Measurements from ENCODE around the gene POU6F2. TPM values are rescaled to one million over a fixed set of nuclear protein-coding genes. Genes with fewer than 3 reads are reported as not detected.

Gene POU6F2
- total RNA-seq, 1 experiment from 2014 or later: 3.9 TPM

- Mint-ChIP-seq H3K9me3 (ENCODE audit: unreplicated experiment) (no peaks in the 10 kb centered on the region), H3K4me3 (ENCODE audit: unreplicated experiment) (no peak overlapping the region), H3K36me3 (ENCODE audit: insufficient read depth, unreplicated experiment) (no peaks in the 10 kb centered on the region), H3K27ac (ENCODE audit: unreplicated experiment) (no peak overlapping the region), H3K4me1 (ENCODE audit: low read depth, unreplicated experiment) (no peaks in the 10 kb centered on the region), H3K27me3 (ENCODE audit: insufficient read depth, unreplicated experiment) (peaks cover 23% of the 10 kb centered on the region)
- POLR2A ChIA-PET: no interaction called here
- intact Hi-C loops (cut with micrococcal nuclease; ENCODE audit: unreplicated experiment): no loop called here
- no peaks in the 10 kb centered on the region for H3K36me3 ChIP-seq (ENCODE audit: control insufficient read depth, insufficient read depth, low read length)
- TF ChIP-seq CTCF (IDR thresholded peaks at IDR 0.05; ENCODE audit: insufficient read depth in 1 of 2, low read depth in 1 of 2, low read length in 1 of 2, severe bottlenecking in 1 of 2, unreplicated experiment in 1 of 2): no peak
- H3K9me3 ChIP-seq: no peaks in the 10 kb centered on the region; the same call in 1 of the 2 replicates
- no peak for DNase-seq
- no TSS peak for BruUV-seq (replicated peaks)
- H3K4me3 ChIP-seq (ENCODE audit: low read depth, low read length): no peak overlapping the region
- CTCF ChIA-PET: no interaction called here
- no peaks in the 10 kb centered on the region for H3K27me3 ChIP-seq (replicated peaks; ENCODE audit: control insufficient read depth, insufficient read depth, low read length)
- H3K4me1 ChIP-seq: no peaks in the 10 kb centered on the region; the same call in 1 of the 2 replicates
These were observed 382.3 kb downstream of the POU6F2 start for GRCh38 chr7:39360038-39360437.

GRCh38 chr7:39360766-39361165, 383.1 kb downstream of the POU6F2 start:
- no TSS peak for BruUV-seq (replicated peaks)
- ChIA-PET POLR2A (no interaction called here), CTCF (no interaction called here)
- intact Hi-C loops (cut with micrococcal nuclease; ENCODE audit: unreplicated experiment): no loop called here
- Mint-ChIP-seq H3K4me1 (ENCODE audit: low read depth, unreplicated experiment) (no peaks in the 10 kb centered on the region), H3K36me3 (ENCODE audit: insufficient read depth, unreplicated experiment) (no peaks in the 10 kb centered on the region), H3K9me3 (ENCODE audit: unreplicated experiment) (no peaks in the 10 kb centered on the region), H3K27me3 (ENCODE audit: insufficient read depth, unreplicated experiment) (peaks cover 27% of the 10 kb centered on the region), H3K27ac (ENCODE audit: unreplicated experiment) (no peak overlapping the region), H3K4me3 (ENCODE audit: unreplicated experiment) (no peak overlapping the region)
- DNase-seq: no peak
- H3K9me3 ChIP-seq: no peaks in the 10 kb centered on the region; the same call in 1 of the 2 replicates
- no peaks in the 10 kb centered on the region for H3K27me3 ChIP-seq (replicated peaks; ENCODE audit: control insufficient read depth, insufficient read depth, low read length)
- no peak overlapping the region for H3K4me3 ChIP-seq (ENCODE audit: low read depth, low read length)
- no peaks in the 10 kb centered on the region for H3K36me3 ChIP-seq (ENCODE audit: control insufficient read depth, insufficient read depth, low read length)
- no peaks in the 10 kb centered on the region; the same call in 1 of the 2 replicates for H3K4me1 ChIP-seq
- TF ChIP-seq CTCF (IDR thresholded peaks at IDR 0.05; ENCODE audit: insufficient read depth in 1 of 2, low read depth in 1 of 2, low read length in 1 of 2, severe bottlenecking in 1 of 2, unreplicated experiment in 1 of 2): no peak

GRCh38 chr7:39365751-39366295, 388.1 kb downstream of the POU6F2 start:
- Mint-ChIP-seq H3K4me3 (ENCODE audit: unreplicated experiment) (no peak overlapping the region), H3K9me3 (ENCODE audit: unreplicated experiment) (no peaks in the 10 kb centered on the region), H3K27me3 (ENCODE audit: insufficient read depth, unreplicated experiment) (peaks cover 29% of the 10 kb centered on the region), H3K27ac (ENCODE audit: unreplicated experiment) (no peak overlapping the region), H3K36me3 (ENCODE audit: insufficient read depth, unreplicated experiment) (no peaks in the 10 kb centered on the region), H3K4me1 (ENCODE audit: low read depth, unreplicated experiment) (no peaks in the 10 kb centered on the region)
- H3K36me3 ChIP-seq (ENCODE audit: control insufficient read depth, insufficient read depth, low read length): no peaks in the 10 kb centered on the region
- no peaks in the 10 kb centered on the region for H3K4me1 ChIP-seq
- ChIA-PET POLR2A (no interaction called here), CTCF (no interaction called here)
- no peaks in the 10 kb centered on the region; the same call in 1 of the 2 replicates for H3K27me3 ChIP-seq (replicated peaks; ENCODE audit: control insufficient read depth, insufficient read depth, low read length)
- H3K9me3 ChIP-seq: no peaks in the 10 kb centered on the region
- intact Hi-C loops (cut with micrococcal nuclease; ENCODE audit: unreplicated experiment): no loop called here
- no TSS peak for BruUV-seq (replicated peaks)
- DNase-seq: no peak
- H3K4me3 ChIP-seq (ENCODE audit: low read depth, low read length): no peak overlapping the region
- no peak for TF ChIP-seq CTCF (IDR thresholded peaks at IDR 0.05; ENCODE audit: insufficient read depth in 1 of 2, low read depth in 1 of 2, low read length in 1 of 2, severe bottlenecking in 1 of 2, unreplicated experiment in 1 of 2)

Measured in Caco-2 (cell line).